Hepatocyte (in vitro differentiated cells): ENCODE results near the gene GSS. TPM values are rescaled to one million over a fixed set of nuclear protein-coding genes. Genes with fewer than 3 reads are reported as not detected.

Experiments used
- DNase-seq: peaks from one replicate; pipeline ENCODE4 v3.0.0-alpha.2; 2016; ENCODE audit warnings: low spot score
- H2AFZ ChIP-seq: fragments of 200-600 bp; sonication (generic); 2 replicates; pipeline ENCODE4 v1.6.0; 2016; ENCODE audit warnings: antibody characterized with exemption, mild to moderate bottlenecking
- H3K27ac ChIP-seq: fragments of 200-600 bp; sonication (generic); 2 replicates; pipeline ENCODE4 v1.5.1; 2016; ENCODE audit warnings: mild to moderate bottlenecking
- H3K27me3 ChIP-seq: fragments of 200-600 bp; sonication (generic); 2 replicates; pipeline ENCODE4 v1.6.1; 2016
- H3K36me3 ChIP-seq: fragments of 200-600 bp; sonication (generic); replicated peaks from 2 replicates; pipeline ENCODE4 v1.5.1; 2016; ENCODE audit warnings: low read depth; ENCODE audit not compliant: insufficient read depth
- H3K4me1 ChIP-seq: fragments of 200-600 bp; sonication (generic); 2 replicates; pipeline ENCODE4 v1.5.1; 2016; ENCODE audit warnings: mild to moderate bottlenecking, moderate library complexity; ENCODE audit not compliant: insufficient read depth
- H3K4me2 ChIP-seq: fragments of 200-600 bp; sonication (generic); 2 replicates; pipeline ENCODE4 v1.6.0; 2016
- H3K4me3 ChIP-seq: fragments of 200-600 bp; sonication (generic); 2 replicates; pipeline ENCODE4 v1.5.1; 2016; ENCODE audit warnings: mild to moderate bottlenecking
- H3K79me2 ChIP-seq: fragments of 200-600 bp; sonication (generic); 2 replicates; pipeline ENCODE4 v1.6.0; 2017; ENCODE audit warnings: mild to moderate bottlenecking
- H3K9me2 ChIP-seq: fragments of 200-600 bp; sonication (generic); replicated peaks from 2 replicates; pipeline ENCODE4 v1.6.0; 2017; ENCODE audit warnings: mild to moderate bottlenecking; ENCODE audit not compliant: insufficient read depth
- H3K9me3 ChIP-seq: fragments of 200-600 bp; sonication (generic); 2 replicates; pipeline ENCODE4 v1.5.1; 2016; ENCODE audit warnings: low read depth, mild to moderate bottlenecking
- H4K20me1 ChIP-seq: fragments of 200-600 bp; sonication (generic); 2 replicates; pipeline ENCODE4 v1.6.0; 2016; ENCODE audit warnings: mild to moderate bottlenecking; ENCODE audit not compliant: insufficient read depth, poor library complexity, severe bottlenecking
- EZH2 ChIP-seq: fragments of 200-600 bp; sonication (generic); IDR thresholded peaks from 2 replicates; pipeline ENCODE4 v1.6.1; 2016; ENCODE audit warnings: antibody characterized with exemption, mild to moderate bottlenecking, borderline replicate concordance
- EZH2phosphoT487 ChIP-seq: fragments of 200-600 bp; sonication (generic); IDR thresholded peaks from one replicate; pipeline ENCODE4 v1.6.1; 2018; ENCODE audit warnings: antibody characterized with exemption, mild to moderate bottlenecking, low read depth, moderate library complexity; ENCODE audit not compliant: unreplicated experiment, severe bottlenecking
- WGBS: methylation state at CpG from one replicate; pipeline ENCODE4 v1.1.6; 2016; ENCODE audit warnings: low lambda C conversion rate; ENCODE audit errors: missing lambda C conversion rate; 5-methylcytosine and 5-hydroxymethylcytosine counted together
- polyA plus RNA-seq: library from polyadenylated mRNA; unstranded; fragments of >200 nt; fragmentation: Nextera tagmentation; extraction: Ambion mirVana; gene quantifications from 2 replicates; pipeline ENCODE4 v1.2.1, GENCODE V29; 2016
- total RNA-seq: library from RNA; depleted of rRNA; stranded (reverse); fragments of >200 nt; gene quantifications from 2 replicates; pipeline ENCODE4 v1.2.3, GENCODE V29; 2014
- TF ChIP-seq, protein P1 (sequence below): fragments of 200-600 bp; sonication (generic); IDR thresholded peaks from 2 replicates; pipeline ENCODE4 v1.5.1; 2016; ENCODE audit warnings: antibody characterized with exemption, mild to moderate bottlenecking; ENCODE audit not compliant: poor library complexity

The GSS gene
- total and polyA plus RNA-seq, 2 experiments from 2014 or later = 45.2 to 46.2 TPM

DNA sequence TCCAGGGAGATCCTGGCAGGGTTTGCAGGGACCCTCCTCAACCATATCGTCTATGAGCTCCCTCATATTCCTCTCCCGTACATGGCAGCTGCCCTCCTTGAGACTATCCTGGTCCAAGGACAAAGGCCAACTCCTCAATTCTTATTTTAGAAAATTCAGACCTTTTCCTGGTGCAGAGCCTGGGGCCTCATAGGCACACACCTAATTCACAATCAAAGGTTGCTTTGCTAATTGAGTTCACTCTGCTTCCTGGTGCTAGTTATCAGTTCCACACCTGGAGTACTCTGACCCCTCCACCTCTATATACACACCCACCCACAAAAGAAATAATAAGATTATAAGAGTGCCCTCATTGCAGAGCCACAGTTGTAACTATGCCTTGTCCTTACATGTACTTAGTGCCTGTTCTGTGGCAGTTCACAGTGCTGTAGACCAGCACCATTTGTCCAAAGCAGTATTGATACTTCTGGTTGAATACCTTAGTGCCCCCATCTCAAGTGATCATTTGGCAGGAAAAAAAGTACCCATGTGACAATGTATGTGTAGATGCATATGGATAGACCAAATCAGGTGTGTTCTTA lies 38.7 kb downstream of the GSS start:
- H3K4me2 ChIP-seq = peak overlapping the region; percentile 51
- TF ChIP-seq EZH2phosphoT487 (no peak), EZH2 (no peak)
- TF ChIP-seq, protein P1, sequence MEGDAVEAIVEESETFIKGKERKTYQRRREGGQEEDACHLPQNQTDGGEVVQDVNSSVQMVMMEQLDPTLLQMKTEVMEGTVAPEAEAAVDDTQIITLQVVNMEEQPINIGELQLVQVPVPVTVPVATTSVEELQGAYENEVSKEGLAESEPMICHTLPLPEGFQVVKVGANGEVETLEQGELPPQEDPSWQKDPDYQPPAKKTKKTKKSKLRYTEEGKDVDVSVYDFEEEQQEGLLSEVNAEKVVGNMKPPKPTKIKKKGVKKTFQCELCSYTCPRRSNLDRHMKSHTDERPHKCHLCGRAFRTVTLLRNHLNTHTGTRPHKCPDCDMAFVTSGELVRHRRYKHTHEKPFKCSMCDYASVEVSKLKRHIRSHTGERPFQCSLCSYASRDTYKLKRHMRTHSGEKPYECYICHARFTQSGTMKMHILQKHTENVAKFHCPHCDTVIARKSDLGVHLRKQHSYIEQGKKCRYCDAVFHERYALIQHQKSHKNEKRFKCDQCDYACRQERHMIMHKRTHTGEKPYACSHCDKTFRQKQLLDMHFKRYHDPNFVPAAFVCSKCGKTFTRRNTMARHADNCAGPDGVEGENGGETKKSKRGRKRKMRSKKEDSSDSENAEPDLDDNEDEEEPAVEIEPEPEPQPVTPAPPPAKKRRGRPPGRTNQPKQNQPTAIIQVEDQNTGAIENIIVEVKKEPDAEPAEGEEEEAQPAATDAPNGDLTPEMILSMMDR = no peak
- no peak for DNase-seq
- no peak overlapping the region for H3K4me3 ChIP-seq
- WGBS = 57% methylated on average over 2 of the region's 2 CpGs
- H3K9me2 ChIP-seq = no peaks in the 10 kb centered on the region
- no peak overlapping the region for H2AFZ ChIP-seq
- H3K4me1 ChIP-seq = peaks cover 8% of the 10 kb centered on the region
- H3K36me3 ChIP-seq = no peaks in the 10 kb centered on the region
- H4K20me1 ChIP-seq = no peaks in the 10 kb centered on the region
- H3K79me2 ChIP-seq = no peaks in the 10 kb centered on the region
- peak overlapping the region; percentile 23 for H3K27ac ChIP-seq
- H3K27me3 ChIP-seq = no peaks in the 10 kb centered on the region
- H3K9me3 ChIP-seq = no peaks in the 10 kb centered on the region

DNA sequence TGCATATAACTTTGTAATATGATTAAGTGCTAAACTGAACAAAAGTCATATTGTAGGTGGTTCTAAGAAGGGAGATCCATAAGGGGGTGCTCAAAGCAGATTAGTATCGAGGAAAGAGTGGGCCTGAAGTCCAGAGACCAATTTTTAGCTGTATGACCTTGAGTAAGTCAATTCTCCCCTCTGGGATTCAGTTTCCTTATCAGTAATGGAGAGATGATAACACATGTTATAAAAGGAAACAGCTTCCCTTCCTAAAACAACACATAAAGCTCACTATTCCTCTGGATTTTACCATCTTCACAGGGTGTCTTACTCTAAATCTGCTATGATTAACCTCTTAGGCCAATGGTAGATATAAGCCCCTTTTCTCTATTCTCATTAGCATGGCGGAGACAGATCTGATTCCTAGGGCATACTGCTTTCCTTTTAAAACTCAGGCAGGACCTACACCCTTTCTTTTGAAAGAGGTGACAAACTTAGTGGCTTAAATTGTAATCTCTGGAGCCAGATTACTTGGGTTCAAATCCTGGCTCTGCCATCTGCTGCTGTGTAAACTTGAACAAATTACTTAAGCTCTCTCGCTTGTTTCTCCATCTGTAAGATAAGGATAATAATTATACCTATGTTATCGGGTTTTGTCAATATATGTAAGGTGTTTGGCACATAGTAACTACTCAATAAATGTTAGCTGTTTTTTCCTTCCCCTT lies 39.7 kb downstream of the GSS start:
- no peak for DNase-seq

DNA sequence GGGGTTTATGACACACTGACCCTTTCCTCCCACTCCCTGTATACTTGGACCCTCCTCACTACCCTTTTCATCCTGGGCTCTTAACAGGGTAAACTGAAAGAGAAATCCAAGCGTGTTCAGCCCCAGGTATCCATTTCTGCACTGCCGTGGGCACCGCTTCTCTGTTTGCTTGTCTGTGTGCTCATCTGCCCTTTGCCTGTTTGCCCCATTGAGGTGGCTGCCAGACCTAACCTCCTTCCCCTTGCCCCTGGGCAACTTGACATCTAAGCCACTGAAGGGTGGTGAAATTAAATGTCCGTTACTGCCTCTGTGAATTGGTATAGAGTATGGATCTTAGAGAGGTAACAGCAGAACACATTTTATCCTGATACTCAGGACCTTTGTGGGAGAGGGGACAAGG lies 40.5 kb downstream of the GSS start:
- no peak overlapping the region for H3K27ac ChIP-seq
- WGBS = 92% methylated on average over 4 of the region's 4 CpGs

More for the DNA sequence above, 39.7 kb downstream of the GSS start:
- peaks cover 8% of the 10 kb centered on the region for H3K4me1 ChIP-seq
- H3K4me3 ChIP-seq = no peak overlapping the region
- 74% methylated on average over 4 of the region's 4 CpGs for WGBS
- H3K36me3 ChIP-seq = no peaks in the 10 kb centered on the region
- no peaks in the 10 kb centered on the region for H3K79me2 ChIP-seq
- H3K4me2 ChIP-seq = no peak overlapping the region
- no peaks in the 10 kb centered on the region for H3K27me3 ChIP-seq
- no peaks in the 10 kb centered on the region for H3K9me2 ChIP-seq
- no peak for TF ChIP-seq EZH2
- TF ChIP-seq, protein P1 = no peak
- TF ChIP-seq EZH2phosphoT487 = no peak
- H4K20me1 ChIP-seq = no peaks in the 10 kb centered on the region
- H3K27ac ChIP-seq = peak overlapping the region; percentile 17
- no peaks in the 10 kb centered on the region for H3K9me3 ChIP-seq
- no peak overlapping the region for H2AFZ ChIP-seq

More for the DNA sequence above, 40.5 kb downstream of the GSS start:
- peaks cover 8% of the 10 kb centered on the region for H3K4me1 ChIP-seq
- no peak for TF ChIP-seq EZH2phosphoT487
- TF ChIP-seq, protein P1 = no peak
- no peak for TF ChIP-seq EZH2
- no peak for DNase-seq
- no peaks in the 10 kb centered on the region for H3K9me2 ChIP-seq
- H3K4me3 ChIP-seq = no peak overlapping the region
- no peak overlapping the region for H3K4me2 ChIP-seq
- H2AFZ ChIP-seq = no peak overlapping the region
- no peaks in the 10 kb centered on the region for H3K9me3 ChIP-seq
- H4K20me1 ChIP-seq = no peaks in the 10 kb centered on the region
- no peaks in the 10 kb centered on the region for H3K79me2 ChIP-seq
- H3K27me3 ChIP-seq = no peaks in the 10 kb centered on the region
- H3K36me3 ChIP-seq = no peaks in the 10 kb centered on the region
